ENCODE measurements around the gene GALR2. TPM values are rescaled to one million over a fixed set of nuclear protein-coding genes. Genes with fewer than 3 reads are reported as not detected.
"Not testable (repeated sequence)": the region's sequence is repeated elsewhere in the genome, so short reads cannot be mapped to it uniquely, and the experiment has no call there.

Gene GALR2
- total RNA-seq, 1 experiment from 2014 or later = not detected

DNA sequence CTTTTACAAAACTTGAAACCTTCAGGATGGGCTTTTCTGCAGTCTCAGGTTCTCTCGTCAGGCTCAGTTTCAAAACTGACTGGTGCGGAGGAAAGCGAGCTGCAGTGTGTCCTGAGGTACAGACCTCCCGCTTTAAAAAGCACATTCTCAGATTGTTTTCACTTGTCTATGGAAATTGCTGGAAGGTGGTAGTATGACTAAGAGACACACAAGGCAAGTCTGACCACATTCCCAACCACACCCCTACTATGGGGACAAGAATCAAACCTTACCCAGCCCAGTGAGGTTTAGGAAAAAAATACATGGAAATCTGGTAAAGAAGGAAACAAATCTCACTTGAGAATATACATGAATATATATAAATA, 20.5 kb upstream of the GALR2 start:
- DNase-seq = no peak
- Histone ChIP-seq H3K4me1 (ENCODE audit: low read length) (no peaks in the 10 kb centered on the region), H4K20me1 (ENCODE audit: insufficient read depth, low read depth, low read length) (no peaks in the 10 kb centered on the region), H3K9me2 (replicated peaks; ENCODE audit: insufficient read depth, low read length) (no peaks in the 10 kb centered on the region), H3K9ac (ENCODE audit: low read length) (no peak overlapping the region), H3K27ac (ENCODE audit: low read length) (no peak overlapping the region), H2AFZ (ENCODE audit: low read length) (no peak overlapping the region), H3K79me2 (ENCODE audit: low read length) (no peaks in the 10 kb centered on the region), H3K27me3 (ENCODE audit: low read length) (no peaks in the 10 kb centered on the region), H3K4me3 (ENCODE audit: low read length) (no peak overlapping the region), H3K4me2 (ENCODE audit: low read depth, low read length, poor library complexity, severe bottlenecking) (no peak overlapping the region), H3K36me3 (ENCODE audit: insufficient read depth, low read length) (peaks cover 15% of the 10 kb centered on the region; the same call in 1 of the 2 replicates), H3K9me3 (ENCODE audit: low read length) (no peaks in the 10 kb centered on the region)

DNA sequence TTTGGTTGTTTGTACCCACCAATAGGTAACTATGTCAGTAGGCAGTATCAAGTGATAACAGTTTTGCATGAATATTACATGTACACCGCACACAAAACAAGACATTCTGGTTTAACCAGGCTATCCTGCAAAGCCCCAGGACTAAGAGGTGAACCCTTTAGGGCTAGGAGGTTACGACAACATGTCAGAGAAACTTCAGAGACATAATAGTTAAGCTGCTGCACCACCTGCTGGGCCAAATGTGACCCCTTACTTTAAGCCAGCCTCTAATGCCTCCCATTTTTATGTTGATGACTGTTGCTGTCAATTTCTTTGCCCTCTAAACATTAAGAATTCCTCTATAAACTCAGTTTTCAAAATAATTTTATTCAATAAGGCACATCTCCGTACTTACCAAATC, 17.7 kb upstream of the GALR2 start:
- Histone ChIP-seq H3K9me2 (replicated peaks; ENCODE audit: insufficient read depth, low read length) (no peaks in the 10 kb centered on the region), H3K27ac (ENCODE audit: low read length) (no peak overlapping the region), H3K9me3 (ENCODE audit: low read length) (no peaks in the 10 kb centered on the region), H3K9ac (ENCODE audit: low read length) (no peak overlapping the region), H3K79me2 (ENCODE audit: low read length) (no peaks in the 10 kb centered on the region), H2AFZ (ENCODE audit: low read length) (no peak overlapping the region), H3K36me3 (ENCODE audit: insufficient read depth, low read length) (peaks cover 15% of the 10 kb centered on the region; the same call in 1 of the 2 replicates), H3K4me3 (ENCODE audit: low read length) (no peak overlapping the region), H3K4me1 (ENCODE audit: low read length) (no peaks in the 10 kb centered on the region), H3K27me3 (ENCODE audit: low read length) (no peaks in the 10 kb centered on the region), H3K4me2 (ENCODE audit: low read depth, low read length, poor library complexity, severe bottlenecking) (no peak overlapping the region), H4K20me1 (ENCODE audit: insufficient read depth, low read depth, low read length) (no peaks in the 10 kb centered on the region)
- no peak for DNase-seq

DNA sequence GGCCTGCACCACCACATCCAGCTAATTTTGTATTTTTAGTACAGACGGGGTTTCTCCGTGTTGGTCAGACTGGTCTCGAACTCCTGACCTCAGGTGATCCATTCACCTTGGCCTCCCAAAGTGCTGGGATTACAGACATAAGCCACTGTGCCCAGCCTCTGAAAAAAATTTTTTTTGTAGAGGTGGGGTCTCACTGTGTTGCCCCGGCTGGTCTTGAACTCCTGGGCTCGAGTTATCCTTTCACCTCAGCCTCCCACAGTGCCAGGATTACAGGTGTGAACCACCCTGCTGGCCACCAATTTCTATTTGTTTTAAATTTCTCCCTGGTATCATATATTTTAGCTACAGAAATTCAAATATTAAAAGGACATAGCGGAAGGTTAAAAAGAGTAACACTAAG, 16.3 kb upstream of the GALR2 start:
- peaks cover 15% of the 10 kb centered on the region; the same call in 1 of the 2 replicates for H3K36me3 ChIP-seq (ENCODE audit: insufficient read depth, low read length)
- not testable (repeated sequence) for H3K27me3 ChIP-seq (ENCODE audit: low read length)

DNA sequence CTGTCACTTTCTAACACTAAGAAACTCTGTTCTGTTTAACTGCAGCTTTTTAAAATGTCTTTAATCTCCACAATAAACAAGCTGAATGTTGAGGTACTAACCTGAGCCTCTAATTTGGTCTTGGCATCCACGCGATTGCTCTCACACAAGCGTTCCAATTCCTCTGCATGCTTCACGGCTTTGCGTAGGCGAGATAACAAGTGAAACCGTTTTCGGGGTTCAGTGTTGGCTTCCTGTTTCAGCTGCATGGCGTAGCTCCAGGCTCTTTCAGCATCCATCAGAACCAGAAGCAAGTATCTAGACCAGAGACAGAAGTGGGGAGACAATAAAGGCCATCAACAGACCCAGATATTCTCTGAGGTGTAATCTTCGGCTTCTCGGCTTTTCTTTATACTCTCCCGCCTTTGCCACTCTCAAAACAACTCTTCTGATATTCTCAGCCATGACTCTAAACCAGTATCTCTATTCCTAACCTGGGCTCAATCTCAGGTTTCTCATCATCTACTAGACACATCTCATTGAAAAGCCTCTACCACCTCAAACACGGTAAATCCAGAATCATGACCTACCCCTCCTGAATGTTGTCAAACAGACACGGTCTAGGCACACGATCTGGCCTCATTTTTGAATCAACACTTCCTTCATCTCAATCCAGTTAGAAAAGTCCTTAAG, 10.6 kb upstream of the GALR2 start:
- Histone ChIP-seq H3K4me3 (ENCODE audit: low read length) (no peak overlapping the region), H3K27me3 (ENCODE audit: low read length) (no peaks in the 10 kb centered on the region), H3K27ac (ENCODE audit: low read length) (no peak overlapping the region), H3K9ac (ENCODE audit: low read length) (no peak overlapping the region), H3K79me2 (ENCODE audit: low read length) (peaks cover 3% of the 10 kb centered on the region; the same call in 1 of the 2 replicates), H3K9me3 (ENCODE audit: low read length) (no peaks in the 10 kb centered on the region), H3K36me3 (ENCODE audit: insufficient read depth, low read length) (peaks cover 12% of the 10 kb centered on the region; the same call in 1 of the 2 replicates), H3K4me2 (ENCODE audit: low read depth, low read length, poor library complexity, severe bottlenecking) (no peak overlapping the region), H3K9me2 (replicated peaks; ENCODE audit: insufficient read depth, low read length) (no peaks in the 10 kb centered on the region), H3K4me1 (ENCODE audit: low read length) (no peaks in the 10 kb centered on the region), H4K20me1 (ENCODE audit: insufficient read depth, low read depth, low read length) (no peaks in the 10 kb centered on the region), H2AFZ (ENCODE audit: low read length) (no peak overlapping the region)
- DNase-seq = no peak

More for the DNA sequence above, 16.3 kb upstream of the GALR2 start:
- not testable (repeated sequence) for H3K4me3 ChIP-seq (ENCODE audit: low read length); H4K20me1 ChIP-seq (ENCODE audit: insufficient read depth, low read depth, low read length); H3K4me2 ChIP-seq (ENCODE audit: low read depth, low read length, poor library complexity, severe bottlenecking); DNase-seq; H3K9ac ChIP-seq (ENCODE audit: low read length); H3K4me1 ChIP-seq (ENCODE audit: low read length); H3K9me3 ChIP-seq (ENCODE audit: low read length); H3K79me2 ChIP-seq (ENCODE audit: low read length); H2AFZ ChIP-seq (ENCODE audit: low read length); H3K9me2 ChIP-seq (replicated peaks; ENCODE audit: insufficient read depth, low read length); H3K27ac ChIP-seq (ENCODE audit: low read length)

DNA sequence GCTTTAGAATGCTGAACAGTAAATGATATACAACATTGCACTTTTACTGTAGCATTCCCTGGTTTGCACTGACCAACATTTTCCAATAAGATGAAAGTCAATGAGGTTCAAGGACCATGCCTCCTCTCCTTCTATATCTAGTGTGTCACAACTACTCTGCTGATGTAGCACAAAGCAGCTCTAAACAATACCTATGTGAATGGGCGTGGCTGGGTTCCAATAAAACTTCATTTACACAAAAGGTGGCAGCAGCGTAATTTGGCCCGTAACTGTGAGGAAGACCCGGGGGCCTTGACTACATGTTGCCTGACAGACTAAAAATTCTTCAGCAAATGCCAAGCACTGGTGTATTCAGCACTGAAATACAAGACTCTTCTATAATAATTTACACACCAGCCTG, 8.8 kb upstream of the GALR2 start:
- Histone ChIP-seq H4K20me1 (ENCODE audit: insufficient read depth, low read depth, low read length) (peaks cover 9% of the 10 kb centered on the region; the same call in 1 of the 2 replicates), H3K27ac (ENCODE audit: low read length) (no peak overlapping the region), H3K9ac (ENCODE audit: low read length) (no peak overlapping the region), H3K4me3 (ENCODE audit: low read length) (no peak overlapping the region), H3K36me3 (ENCODE audit: insufficient read depth, low read length) (peaks cover 12% of the 10 kb centered on the region; the same call in 1 of the 2 replicates), H2AFZ (ENCODE audit: low read length) (no peak overlapping the region), H3K27me3 (ENCODE audit: low read length) (no peaks in the 10 kb centered on the region), H3K4me1 (ENCODE audit: low read length) (peaks cover 9% of the 10 kb centered on the region), H3K9me3 (ENCODE audit: low read length) (no peaks in the 10 kb centered on the region), H3K79me2 (ENCODE audit: low read length) (peaks cover 9% of the 10 kb centered on the region), H3K4me2 (ENCODE audit: low read depth, low read length, poor library complexity, severe bottlenecking) (no peak overlapping the region), H3K9me2 (replicated peaks; ENCODE audit: insufficient read depth, low read length) (no peaks in the 10 kb centered on the region)
- DNase-seq = no peak

DNA sequence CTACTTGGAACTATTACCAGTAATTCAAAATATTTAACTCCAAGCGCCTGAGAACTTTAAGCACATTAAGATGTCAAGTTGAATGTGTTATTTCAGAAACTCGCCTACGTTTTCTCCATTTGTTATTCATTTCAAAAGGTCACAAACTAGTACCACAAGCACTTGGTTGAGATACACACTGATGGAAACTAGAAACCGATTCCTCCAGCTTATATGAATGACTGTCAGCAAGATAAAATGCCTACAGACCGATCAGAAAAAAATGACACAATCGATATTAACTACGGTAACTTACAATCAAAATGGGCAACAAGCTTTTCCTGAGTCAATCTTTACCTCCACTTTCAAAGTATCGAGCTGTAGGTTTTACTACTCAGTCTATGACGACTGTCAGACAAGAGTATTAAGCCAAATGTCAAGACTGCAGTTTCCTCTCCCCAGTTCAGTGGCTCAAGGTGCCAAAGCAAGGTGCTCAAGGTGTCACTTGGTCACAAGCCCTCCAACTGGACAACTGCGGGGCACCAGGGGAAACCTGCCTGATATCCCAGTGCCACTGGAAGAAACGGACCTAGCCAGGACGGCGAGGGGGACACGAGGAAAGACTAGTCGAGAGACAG, 2.9 kb upstream of the GALR2 start:
- no peaks in the 10 kb centered on the region for H3K9me2 ChIP-seq (replicated peaks; ENCODE audit: insufficient read depth, low read length)
- peaks cover 13% of the 10 kb centered on the region for H3K79me2 ChIP-seq (ENCODE audit: low read length)
- H4K20me1 ChIP-seq (ENCODE audit: insufficient read depth, low read depth, low read length) = peaks cover 12% of the 10 kb centered on the region
- H3K36me3 ChIP-seq (ENCODE audit: insufficient read depth, low read length) = 0 out of 2 replicates have a peak, but pooled peaks cover 3% of the 10 kb centered on the region
- H3K9me3 ChIP-seq (ENCODE audit: low read length) = no peaks in the 10 kb centered on the region
- H2AFZ ChIP-seq (ENCODE audit: low read length) = peak overlapping the region; percentile 72; the same call in 1 of the 2 replicates
- H3K4me3 ChIP-seq (ENCODE audit: low read length) = peak overlapping the region; percentile 94
- H3K27ac ChIP-seq (ENCODE audit: low read length) = peak overlapping the region; percentile 76
- H3K4me2 ChIP-seq (ENCODE audit: low read depth, low read length, poor library complexity, severe bottlenecking) = peak overlapping the region; percentile 92
- no peaks in the 10 kb centered on the region for H3K27me3 ChIP-seq (ENCODE audit: low read length)
- peak overlapping the region; percentile 71 for H3K9ac ChIP-seq (ENCODE audit: low read length)
- H3K4me1 ChIP-seq (ENCODE audit: low read length) = peaks cover 28% of the 10 kb centered on the region
- peak; percentile 53 for DNase-seq

DNA sequence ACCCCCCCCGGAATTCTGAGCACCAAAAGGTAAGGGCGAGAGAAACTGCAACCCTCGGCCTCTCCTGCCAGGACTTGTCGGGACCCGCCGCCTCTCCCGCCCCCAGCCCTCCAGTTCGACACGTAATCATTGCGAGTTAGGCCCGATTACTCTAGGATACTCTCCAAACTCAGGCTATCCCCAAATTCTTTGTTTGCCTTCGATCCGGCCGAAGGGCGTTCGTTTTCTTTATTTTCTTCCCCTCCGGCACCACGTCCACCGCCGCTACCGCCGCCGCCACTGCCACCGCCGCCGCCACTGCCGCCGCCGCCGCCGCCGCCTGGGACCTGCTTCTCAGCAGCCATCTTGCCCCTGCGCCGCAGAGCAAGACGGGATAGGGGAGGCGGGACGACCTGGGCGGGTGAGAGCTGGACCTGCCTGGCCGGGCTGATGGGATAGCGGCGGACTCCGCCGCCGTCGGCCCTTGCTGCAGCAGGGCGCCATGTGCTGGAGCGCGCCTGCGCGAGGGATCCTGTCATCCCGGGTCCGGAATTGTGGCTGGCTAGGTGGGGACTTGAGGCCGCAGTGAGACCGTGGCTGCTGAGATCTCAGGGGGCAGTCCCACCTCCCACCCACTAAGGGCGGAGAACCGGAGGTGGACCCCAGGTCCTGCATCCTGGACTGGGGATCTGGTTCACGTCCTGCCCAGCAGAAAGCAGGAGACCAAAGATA, 2.3 kb upstream of the GALR2 start, which contains the start of gene SRP68:
Gene SRP68 (minus strand): TSS at position 370 of the 711 bp plus-strand sequence. CDS start 26 bp downstream, at position 344.
- peaks cover 13% of the 10 kb centered on the region for H3K79me2 ChIP-seq (ENCODE audit: low read length)
- H3K9me2 ChIP-seq (replicated peaks; ENCODE audit: insufficient read depth, low read length) = no peaks in the 10 kb centered on the region
- H3K27ac ChIP-seq (ENCODE audit: low read length) = peak within 1 kb of the TSS; percentile 76
- peaks cover 28% of the 10 kb centered on the region for H3K4me1 ChIP-seq (ENCODE audit: low read length)
- H3K27me3 ChIP-seq (ENCODE audit: low read length) = no peaks in the 10 kb centered on the region
- H4K20me1 ChIP-seq (ENCODE audit: insufficient read depth, low read depth, low read length) = peaks cover 12% of the 10 kb centered on the region
- H2AFZ ChIP-seq (ENCODE audit: low read length) = peak within 1 kb of the TSS; percentile 72
- peak; percentile 94 for DNase-seq
- H3K9ac ChIP-seq (ENCODE audit: low read length) = peak within 1 kb of the TSS; percentile 71
- no peaks in the 10 kb centered on the region for H3K36me3 ChIP-seq (ENCODE audit: insufficient read depth, low read length)
- no peaks in the 10 kb centered on the region for H3K9me3 ChIP-seq (ENCODE audit: low read length)
- peak within 1 kb of the TSS; percentile 92 for H3K4me2 ChIP-seq (ENCODE audit: low read depth, low read length, poor library complexity, severe bottlenecking)
- H3K4me3 ChIP-seq (ENCODE audit: low read length) = peak within 1 kb of the TSS; percentile 94

Measured in Karpas-422 (cell line).